Measurements from ENCODE around the gene PFN1.
"Not testable (repeated sequence)": the region's sequence is repeated elsewhere in the genome, so short reads cannot be mapped to it uniquely, and the experiment has no call there.

Gene PFN1

DNA sequence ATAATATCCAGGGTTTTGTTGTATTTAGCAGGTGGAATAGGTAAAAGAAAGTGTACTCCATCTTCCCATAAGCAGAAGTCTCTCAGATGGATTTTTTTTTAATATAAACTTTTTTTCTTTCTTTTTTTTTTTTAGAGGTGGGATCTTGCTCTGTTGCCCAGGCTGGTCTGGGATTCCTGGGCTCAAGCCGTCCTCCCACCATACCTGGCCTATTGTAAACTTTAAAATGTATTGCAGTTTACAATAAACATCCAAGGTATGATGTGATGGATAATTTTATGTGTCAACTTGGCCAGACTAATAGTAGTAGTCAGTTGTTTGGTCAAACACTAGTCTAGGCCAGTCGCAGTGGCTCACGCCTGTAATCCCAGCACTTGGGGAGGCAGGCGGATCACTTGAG, 27.0 kb downstream of the PFN1 start:
- DNase-seq (ENCODE audit: low read depth): no peak

DNA sequence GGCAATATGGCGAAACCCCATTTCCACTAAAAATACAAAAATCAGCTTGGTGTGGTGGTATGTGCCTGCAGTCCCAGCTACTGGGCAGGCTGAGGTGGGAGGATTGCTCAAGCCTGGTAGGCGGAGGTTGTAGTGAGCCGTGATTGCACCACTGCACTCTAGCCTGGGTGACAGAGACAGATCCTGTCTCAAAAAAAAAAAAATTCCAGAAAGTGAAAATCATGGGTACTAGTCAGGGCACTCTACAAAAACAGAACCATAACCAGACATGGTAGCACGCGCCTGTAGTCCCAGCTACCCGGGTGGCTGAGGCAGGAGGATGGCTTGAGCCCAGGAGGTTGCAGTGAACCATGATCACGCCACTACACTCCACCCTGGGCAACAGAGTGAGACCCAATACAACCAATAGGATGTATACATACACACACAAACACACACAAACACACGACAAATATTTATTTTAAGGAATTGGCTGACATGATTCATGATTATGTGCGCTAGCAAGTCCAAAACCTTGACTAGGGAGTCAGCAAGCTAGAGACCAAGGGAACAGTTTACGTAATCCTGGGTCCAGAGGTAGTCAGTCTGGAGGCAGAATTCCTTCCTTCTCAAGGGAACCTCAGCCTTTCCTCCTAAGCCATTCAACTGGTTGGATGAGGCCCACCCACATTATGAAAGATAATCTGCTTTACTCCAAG, 27.8 kb downstream of the PFN1 start:
- no peak for DNase-seq (ENCODE audit: low read depth)

- DNase-seq (ENCODE audit: low read depth): no peak
Measured at GRCh38 chr17:4919511-4920047, 28.8 kb downstream of the PFN1 start.

DNA sequence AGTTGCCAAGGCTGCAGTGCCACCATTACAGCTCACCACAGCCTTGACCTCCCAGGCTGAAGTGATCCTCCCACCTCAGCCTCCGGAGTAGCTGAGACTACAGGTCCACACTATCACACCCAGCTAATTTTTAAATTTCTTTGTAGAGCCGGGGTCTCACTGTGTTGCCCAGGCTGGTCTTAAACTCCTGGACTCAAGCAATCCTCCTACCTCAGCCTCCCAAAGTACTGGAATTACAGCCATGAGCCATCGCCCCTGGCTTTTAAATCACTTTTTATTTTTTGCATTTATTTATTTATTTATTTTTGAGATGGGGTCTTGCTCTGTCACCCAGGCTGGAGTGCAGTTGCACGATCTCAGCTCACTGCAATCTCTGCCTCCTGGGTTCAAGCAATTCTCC, 33.8 kb downstream of the PFN1 start:
- not testable (repeated sequence) for DNase-seq (ENCODE audit: low read depth)

- no peak for DNase-seq (ENCODE audit: low read depth)
Measured at GRCh38 chr17:4913994-4914393, 34.3 kb downstream of the PFN1 start.

DNA sequence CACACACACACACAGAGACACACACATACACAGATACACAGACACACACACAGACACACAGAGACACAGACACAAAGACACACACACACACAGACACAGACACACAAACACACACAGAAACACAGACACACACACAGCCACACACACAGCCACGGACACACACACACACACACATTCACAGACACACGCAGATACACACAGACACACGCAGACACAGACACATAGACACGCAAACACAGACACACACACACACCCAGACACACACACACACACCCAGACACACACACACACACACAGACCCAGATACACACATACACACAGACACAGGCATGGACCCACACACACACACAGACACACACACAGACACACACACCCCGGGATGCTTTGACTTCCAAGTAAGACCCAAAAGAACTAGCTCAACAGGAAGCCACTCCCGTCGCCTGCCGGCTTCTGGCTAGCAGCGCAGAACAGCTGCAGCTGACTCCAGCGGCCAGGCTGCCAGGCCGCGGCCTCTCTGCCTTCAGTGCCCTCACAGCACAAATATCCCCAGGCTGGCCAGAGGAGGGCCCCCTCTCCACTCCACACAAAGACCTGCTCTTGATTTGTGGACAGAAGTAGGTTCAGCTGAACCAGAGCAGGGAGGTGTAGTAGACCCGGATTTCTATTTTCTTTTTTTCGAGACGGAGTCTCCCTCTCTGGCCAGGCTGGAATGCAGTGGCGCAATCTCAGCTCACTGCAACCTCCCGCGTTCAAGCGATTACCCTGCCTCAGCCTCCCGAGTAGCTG, 39.4 kb downstream of the PFN1 start:
- DNase-seq (ENCODE audit: low read depth): peak; percentile 88

- DNase-seq (ENCODE audit: low read depth): no peak
Measured at GRCh38 chr17:4908301-4908700, 40.0 kb downstream of the PFN1 start.

DNA sequence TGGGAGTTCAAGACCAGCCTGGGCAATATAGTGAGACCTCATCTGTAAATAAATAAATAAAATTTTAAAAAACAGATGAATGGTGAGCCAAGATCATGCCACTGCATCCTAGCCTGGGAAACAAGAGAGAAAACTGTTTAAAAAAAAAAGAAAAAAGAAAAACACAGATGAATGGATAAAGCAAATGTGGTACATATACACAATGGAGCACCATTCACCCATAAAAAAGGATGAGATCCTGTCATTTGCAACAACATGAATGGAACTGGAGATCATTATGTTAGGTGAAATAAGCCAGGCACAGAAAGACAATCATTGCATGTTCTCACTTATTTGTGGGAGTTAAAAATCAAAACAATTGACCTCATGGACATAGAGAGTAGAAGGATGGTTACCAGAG, 41.7 kb downstream of the PFN1 start:
- DNase-seq (ENCODE audit: low read depth): not testable (repeated sequence)

GRCh38 chr17:4903051-4903818, 45.1 kb downstream of the PFN1 start, which contains the start of gene CHRNE:
TSS of gene CHRNE (minus strand) at chr17:4903098. CDS start at chr17:4903063, 35 bp downstream.
- DNase-seq (ENCODE audit: low read depth): peak; percentile 42

GRCh38 chr17:4902540-4902939, 45.8 kb downstream of the PFN1 start:
- no peak for DNase-seq (ENCODE audit: low read depth)

DNA sequence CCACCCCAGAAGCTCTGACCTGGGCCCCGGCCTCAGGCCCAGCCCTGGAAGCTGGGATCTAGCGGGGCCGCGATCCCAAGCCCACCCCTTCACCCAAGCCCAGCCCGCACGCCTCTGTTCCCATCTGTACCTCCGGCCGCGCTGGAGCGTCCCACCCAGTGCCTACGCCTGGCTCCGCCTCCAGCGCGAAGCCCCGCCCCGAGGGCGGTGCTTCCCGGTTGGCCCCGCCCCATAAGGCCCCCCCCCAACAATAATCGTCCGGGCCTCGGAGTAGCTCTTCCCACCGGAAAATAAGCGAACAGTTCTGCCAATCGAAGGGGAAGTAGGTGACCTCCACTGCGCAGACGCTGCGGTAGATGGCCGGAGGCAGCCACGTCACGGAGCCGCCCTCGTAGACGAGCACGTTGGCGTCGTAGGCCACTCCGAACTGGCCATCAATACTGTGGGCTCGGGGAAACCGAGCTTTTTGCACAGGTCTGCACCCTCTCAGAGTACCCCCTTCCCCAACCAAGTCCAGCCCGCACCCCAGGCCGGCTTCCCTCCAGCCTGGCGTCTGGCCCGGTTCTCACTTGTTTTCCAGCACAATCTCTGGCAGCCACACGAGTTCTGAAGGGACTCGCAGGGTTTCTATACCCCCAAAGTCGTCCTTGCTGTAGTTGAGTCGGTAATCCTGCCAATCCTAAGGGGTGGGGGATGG, 46.5 kb downstream of the PFN1 start:
- no peak for DNase-seq (ENCODE audit: low read depth)

DNA sequence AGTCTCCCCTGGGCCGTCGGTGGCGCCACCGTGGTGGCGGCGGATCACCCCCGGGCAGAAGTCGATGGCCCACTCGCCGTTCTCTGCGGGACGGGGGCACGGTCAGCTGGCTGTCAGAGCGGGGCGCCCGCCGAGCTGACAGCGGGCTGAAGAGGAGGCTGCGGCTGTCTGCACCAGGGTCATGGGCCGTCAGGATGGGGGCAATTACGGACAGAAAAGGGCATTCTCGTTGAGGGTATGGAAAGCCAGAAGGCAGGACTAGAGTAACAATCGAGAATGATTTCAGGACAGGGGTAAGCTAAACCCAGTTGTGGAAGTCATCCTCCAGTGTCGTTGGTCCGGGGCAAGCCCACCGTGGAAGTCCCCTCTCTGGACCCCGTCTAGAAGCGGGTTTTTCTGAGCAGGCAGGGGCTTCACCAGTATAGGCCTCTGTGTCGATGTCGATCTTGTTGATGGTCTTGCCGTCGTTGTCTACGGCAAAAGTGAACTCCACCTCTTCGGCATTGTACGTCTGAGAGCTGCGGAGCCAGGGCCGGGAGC, 47.2 kb downstream of the PFN1 start:
- no peak for DNase-seq (ENCODE audit: low read depth)

DNA sequence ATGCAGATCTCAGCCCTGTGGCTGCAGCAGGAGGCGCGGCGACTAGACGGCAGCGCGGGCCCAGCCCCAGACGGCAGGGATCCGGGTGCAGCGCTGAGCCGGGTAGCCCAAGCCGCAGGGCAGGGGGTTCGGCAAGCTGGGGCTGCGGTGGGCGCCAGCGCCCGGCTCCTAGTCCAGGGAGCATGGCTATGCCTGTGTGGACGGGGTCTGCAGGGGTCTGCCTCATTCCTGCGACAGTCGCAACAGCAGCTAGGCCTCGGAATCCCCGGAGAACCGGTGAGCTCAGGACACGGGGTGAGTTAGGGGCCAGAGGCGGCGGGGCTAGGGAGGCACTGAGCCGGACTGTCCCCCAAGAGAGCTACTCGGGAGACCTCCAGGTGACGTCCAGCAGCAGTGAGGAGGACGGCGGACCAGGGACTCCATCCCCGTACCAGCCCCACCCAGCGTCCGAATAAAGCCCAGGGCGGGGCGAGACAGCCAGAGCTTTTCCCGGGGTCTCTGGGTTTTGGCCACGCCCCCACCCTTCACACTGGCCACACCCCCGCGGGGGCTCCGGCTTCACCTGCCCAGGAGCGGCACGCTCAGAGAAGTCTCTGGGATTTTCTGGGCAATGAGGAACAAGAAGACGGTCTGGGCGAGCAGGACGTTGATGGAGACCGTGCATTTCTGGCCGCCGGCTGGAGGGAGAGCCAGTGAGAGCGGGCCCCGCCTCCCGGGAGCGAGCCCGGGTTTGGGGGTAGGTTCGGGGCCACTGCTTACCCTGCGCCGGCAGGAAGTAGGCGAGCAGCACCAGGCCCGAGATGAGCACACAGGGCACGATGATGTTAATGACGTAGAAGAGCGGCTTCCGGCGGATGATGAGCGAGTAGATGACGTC, 47.9 kb downstream of the PFN1 start:
- no peak for DNase-seq (ENCODE audit: low read depth)

DNA sequence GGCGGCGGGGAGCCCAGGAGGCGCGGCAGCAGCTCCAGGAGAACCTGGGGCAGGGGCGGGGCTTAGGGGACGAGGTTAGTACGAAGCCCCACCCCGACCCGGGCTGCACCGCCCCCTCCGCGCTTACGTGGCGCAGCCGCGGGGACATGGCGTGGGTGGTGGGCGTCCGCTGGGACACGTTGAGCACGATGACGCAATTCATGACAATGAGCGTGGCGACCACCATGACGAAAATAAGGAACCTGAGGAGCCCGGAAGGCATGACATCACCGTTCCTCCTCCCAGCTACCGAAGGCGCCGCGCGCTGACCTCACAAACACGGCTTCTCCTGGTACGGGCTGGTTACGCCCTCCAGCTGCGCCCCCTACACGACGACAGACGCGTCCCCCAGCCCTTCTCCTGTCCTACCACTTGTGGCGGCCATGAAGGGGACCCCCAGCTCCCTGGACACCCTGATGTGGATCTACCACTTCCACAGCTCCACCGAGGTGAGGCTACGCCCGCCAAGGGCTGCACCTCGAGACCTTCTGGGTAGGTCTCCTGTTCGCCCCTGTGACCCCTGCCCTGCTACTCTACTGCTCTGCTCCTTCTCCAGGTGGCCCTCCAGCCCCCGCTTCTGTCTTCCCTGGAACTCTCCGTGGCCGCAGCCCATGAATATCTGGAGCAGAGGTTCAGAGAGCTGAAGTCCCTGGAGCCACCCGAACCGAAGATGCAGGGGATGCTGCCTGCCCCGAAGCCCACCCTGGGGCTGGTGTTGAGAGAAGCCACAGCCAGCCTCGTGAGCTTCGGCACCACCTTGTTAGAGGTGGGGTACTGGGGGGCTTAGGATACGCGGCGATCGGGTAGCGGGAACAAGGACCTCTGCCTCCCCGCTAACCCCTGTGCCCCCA, 48.7 kb downstream of the PFN1 start, which contains the start of gene C17orf107:
C17orf107 (plus strand) TSS at position 196 of the 890 bp plus-strand sequence; CDS start at position 423, 227 bp downstream.
- DNase-seq (ENCODE audit: low read depth): no peak

DNA sequence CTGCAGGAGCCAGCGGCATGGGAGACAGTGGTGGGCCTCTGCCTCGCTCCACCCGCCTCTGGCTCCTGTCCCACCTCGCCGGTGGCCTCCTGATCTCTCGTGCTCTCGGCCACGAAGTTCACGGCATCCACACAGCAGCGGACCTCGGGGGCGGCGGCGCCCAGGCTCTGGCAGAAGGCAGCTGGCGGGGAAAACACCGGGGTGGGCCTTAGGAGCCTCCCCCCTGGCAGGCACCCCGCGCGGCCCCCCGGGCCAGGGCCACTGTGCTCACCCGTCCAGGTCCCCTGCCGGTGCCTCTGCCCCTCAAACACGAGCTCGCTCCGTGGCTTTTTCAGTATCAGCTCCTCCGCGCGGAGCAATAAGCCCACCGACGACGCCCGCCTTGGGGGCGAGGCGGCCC, 49.4 kb downstream of the PFN1 start:
- DNase-seq (ENCODE audit: low read depth): no peak

- no peak for DNase-seq (ENCODE audit: low read depth)
Measured at GRCh38 chr17:4898351-4898750, 50.0 kb downstream of the PFN1 start.

- DNase-seq (ENCODE audit: low read depth): no peak
Measured at GRCh38 chr17:4897785-4898184, 50.5 kb downstream of the PFN1 start.

DNA sequence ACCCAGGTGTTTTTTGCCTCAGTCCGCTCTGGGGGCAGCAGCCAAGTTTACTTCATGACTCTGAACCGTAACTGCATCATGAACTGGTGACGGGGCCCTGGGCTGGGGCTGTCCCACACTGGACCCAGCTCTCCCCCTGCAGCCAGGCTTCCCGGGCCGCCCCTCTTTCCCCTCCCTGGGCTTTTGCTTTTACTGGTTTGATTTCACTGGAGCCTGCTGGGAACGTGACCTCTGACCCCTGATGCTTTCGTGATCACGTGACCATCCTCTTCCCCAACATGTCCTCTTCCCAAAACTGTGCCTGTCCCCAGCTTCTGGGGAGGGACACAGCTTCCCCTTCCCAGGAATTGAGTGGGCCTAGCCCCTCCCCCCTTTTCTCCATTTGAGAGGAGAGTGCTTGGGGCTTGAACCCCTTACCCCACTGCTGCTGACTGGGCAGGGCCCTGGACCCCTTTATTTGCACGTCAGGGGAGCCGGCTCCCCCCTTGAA, 51.1 kb downstream of the PFN1 start:
- DNase-seq (ENCODE audit: low read depth): no peak
